Body of pancreas (tissue), 4 donors: ENCODE results near the gene OSTF1.

Source experiments
- CTCF ChIP-seq, 7 experiments: fragments of 450-650 bp in 4 of 7; fragments of 200-600 bp in 3 of 7; sonication (generic) in 3 of 7; IDR thresholded peaks; one replicate each; pipeline ENCODE4 v1.5.1; 2016 to 2019; ENCODE audit warnings: antibody characterized with exemption in 7 of 7
- POLR2A ChIP-seq, 3 donors: fragments of 450-650 bp; IDR thresholded peaks; one replicate each; pipeline ENCODE4 v1.6.1; 2016; ENCODE audit warnings: antibody characterized with exemption in 3 of 3, mild to moderate bottlenecking in 2 of 3

GRCh38 chr9:75081632-75082031 lies 6.7 kb upstream of the OSTF1 start:
- TF ChIP-seq CTCF (IDR thresholded peaks at IDR 0.05), result no peak
- TF ChIP-seq POLR2A (IDR thresholded peaks at IDR 0.05), result no peak
